Omental fat pad (tissue), 4 donors: ENCODE data around the gene DZIP1. TPM values are rescaled to one million over a fixed set of nuclear protein-coding genes. Genes with fewer than 3 reads are reported as not detected.
A peak's percentile ranks its signal among the peaks of the same experiment; 100 is the strongest.

Source experiments
- ATAC-seq: fragments of 150-250 bp; one replicate; pipeline ENCODE4 v1.9.1; 2016; ENCODE audit warnings: mild to moderate bottlenecking, moderate library complexity; ENCODE audit not compliant: low FRiP score
- DNase-seq: peaks from one replicate; pipeline ENCODE4 v3.0.0-alpha.2; 2019; ENCODE audit warnings: low spot score
- CTCF ChIP-seq, 3 donors: fragments of 450-650 bp; IDR thresholded peaks; one replicate each; pipeline ENCODE4 v1.5.1; 2016 to 2017; ENCODE audit warnings: antibody characterized with exemption in 3 of 3, mild to moderate bottlenecking in 3 of 3, moderate library complexity in 2 of 3
- total RNA-seq, 4 donors: library from RNA; depleted of rRNA; stranded (reverse); fragments of >200 nt; gene quantifications; one replicate each; pipeline ENCODE4 v1.1.0, GENCODE V29; 2016

Gene DZIP1
- total RNA-seq, 4 donors from 2014 or later = 6.6 to 18.0 (median 8.5) TPM

- ATAC-seq (peak; percentile 76), DNase-seq (no peak)
- no peak for TF ChIP-seq CTCF (IDR thresholded peaks at IDR 0.05)
Observed at GRCh38 chr13:95642028-95642621, 2.4 kb downstream of the DZIP1 start.

- no peak for TF ChIP-seq CTCF (IDR thresholded peaks at IDR 0.05)
- no peak for DNase-seq
- no peak for ATAC-seq
Observed at GRCh38 chr13:95641291-95642027, 3.0 kb downstream of the DZIP1 start.

- no peak for DNase-seq
- TF ChIP-seq CTCF (IDR thresholded peaks at IDR 0.05) = no peak
- no peak for ATAC-seq
Observed at GRCh38 chr13:95636853-95637252, 7.7 kb downstream of the DZIP1 start.

- ATAC-seq (no peak), DNase-seq (no peak)
- no peak for TF ChIP-seq CTCF (IDR thresholded peaks at IDR 0.05)
Observed at GRCh38 chr13:95630593-95630992, 13.9 kb downstream of the DZIP1 start.

GRCh38 chr13:95629071-95629470 is 15.4 kb downstream of the DZIP1 start:
- DNase-seq (no peak), ATAC-seq (no peak)
- TF ChIP-seq CTCF (IDR thresholded peaks at IDR 0.05) = no peak

- DNase-seq = no peak
- no peak for TF ChIP-seq CTCF (IDR thresholded peaks at IDR 0.05)
- no peak for ATAC-seq
Observed at GRCh38 chr13:95628488-95628887, 16.0 kb downstream of the DZIP1 start.

GRCh38 chr13:95627590-95627989 is 16.9 kb downstream of the DZIP1 start:
- TF ChIP-seq CTCF (IDR thresholded peaks at IDR 0.05) = no peak
- DNase-seq (no peak), ATAC-seq (no peak)
